ENCODE measurements around the gene LRRTM1. TPM values are rescaled to one million over a fixed set of nuclear protein-coding genes. Genes with fewer than 3 reads are reported as not detected.

Gene LRRTM1
- total RNA-seq, 1 donor from 2014 or later, result 0.98 TPM

DNA sequence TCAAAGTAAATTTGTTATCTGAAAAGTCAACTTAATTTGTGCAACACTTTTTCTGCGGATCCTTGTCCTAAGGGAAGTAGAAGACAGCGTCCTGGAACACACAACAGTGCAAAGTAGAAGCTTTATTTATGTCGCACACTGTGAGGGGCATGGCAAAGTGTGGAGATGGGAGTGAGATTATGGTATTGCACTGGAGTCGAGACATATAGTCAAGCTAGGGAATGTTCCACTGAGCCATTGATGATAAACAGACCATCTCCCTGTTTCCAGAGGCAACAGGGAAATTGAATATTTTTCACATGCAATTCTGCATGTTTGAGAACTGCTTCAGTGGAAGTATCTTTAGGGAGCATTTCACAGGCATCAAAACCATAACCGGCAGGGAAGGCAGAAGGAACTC is 46.2 kb downstream of the LRRTM1 start:
- H3K36me3 ChIP-seq, result no peaks in the 10 kb centered on the region
- H3K9me3 ChIP-seq, result no peaks in the 10 kb centered on the region
- no peak for DNase-seq (ENCODE audit: extremely low spot score in 2 of 2)
- no peaks in the 10 kb centered on the region for H3K4me1 ChIP-seq
- TF ChIP-seq POLR2A (IDR thresholded peaks at IDR 0.05) (no peak), POLR2AphosphoS5 (IDR thresholded peaks at IDR 0.05; ENCODE audit: insufficient read depth in 1 of 2, low read depth in 1 of 2) (no peak)
- TF ChIP-seq, protein P1, sequence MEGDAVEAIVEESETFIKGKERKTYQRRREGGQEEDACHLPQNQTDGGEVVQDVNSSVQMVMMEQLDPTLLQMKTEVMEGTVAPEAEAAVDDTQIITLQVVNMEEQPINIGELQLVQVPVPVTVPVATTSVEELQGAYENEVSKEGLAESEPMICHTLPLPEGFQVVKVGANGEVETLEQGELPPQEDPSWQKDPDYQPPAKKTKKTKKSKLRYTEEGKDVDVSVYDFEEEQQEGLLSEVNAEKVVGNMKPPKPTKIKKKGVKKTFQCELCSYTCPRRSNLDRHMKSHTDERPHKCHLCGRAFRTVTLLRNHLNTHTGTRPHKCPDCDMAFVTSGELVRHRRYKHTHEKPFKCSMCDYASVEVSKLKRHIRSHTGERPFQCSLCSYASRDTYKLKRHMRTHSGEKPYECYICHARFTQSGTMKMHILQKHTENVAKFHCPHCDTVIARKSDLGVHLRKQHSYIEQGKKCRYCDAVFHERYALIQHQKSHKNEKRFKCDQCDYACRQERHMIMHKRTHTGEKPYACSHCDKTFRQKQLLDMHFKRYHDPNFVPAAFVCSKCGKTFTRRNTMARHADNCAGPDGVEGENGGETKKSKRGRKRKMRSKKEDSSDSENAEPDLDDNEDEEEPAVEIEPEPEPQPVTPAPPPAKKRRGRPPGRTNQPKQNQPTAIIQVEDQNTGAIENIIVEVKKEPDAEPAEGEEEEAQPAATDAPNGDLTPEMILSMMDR (IDR thresholded peaks at IDR 0.05), result no peak
- intact Hi-C loops (cut with DNase I), result no loop called here
- no peak overlapping the region for H3K4me3 ChIP-seq
- H3K27ac ChIP-seq, result no peak overlapping the region
- H3K27me3 ChIP-seq, result no peaks in the 10 kb centered on the region

DNA sequence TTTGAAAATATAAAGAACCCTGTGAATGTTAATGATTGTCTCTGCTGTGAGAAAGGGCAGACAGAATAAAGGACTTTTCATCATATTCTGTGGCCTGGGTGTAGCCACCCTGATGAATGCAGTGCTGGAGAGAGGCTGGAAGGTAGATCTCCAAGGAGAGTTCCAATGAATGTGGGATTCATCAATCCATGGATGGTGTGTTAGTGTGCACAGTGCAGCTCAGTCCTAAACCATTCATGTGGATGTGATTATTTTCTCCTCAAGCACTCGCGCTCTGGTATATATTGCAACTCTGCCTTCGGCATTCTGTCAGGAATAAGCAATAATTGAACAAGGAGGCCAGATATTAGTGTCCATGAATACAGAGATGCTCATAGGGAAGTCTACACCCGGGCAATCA is 47.1 kb downstream of the LRRTM1 start:
- no peaks in the 10 kb centered on the region for H3K36me3 ChIP-seq
- H3K9me3 ChIP-seq, result no peaks in the 10 kb centered on the region
- H3K27ac ChIP-seq, result no peak overlapping the region
- intact Hi-C loops (cut with DNase I), result no loop called here
- H3K27me3 ChIP-seq, result no peaks in the 10 kb centered on the region
- H3K4me1 ChIP-seq, result no peaks in the 10 kb centered on the region
- H3K4me3 ChIP-seq, result no peak overlapping the region
- DNase-seq (ENCODE audit: extremely low spot score in 2 of 2), result no peak
- TF ChIP-seq POLR2A (IDR thresholded peaks at IDR 0.05) (no peak), POLR2AphosphoS5 (IDR thresholded peaks at IDR 0.05; ENCODE audit: insufficient read depth in 1 of 2, low read depth in 1 of 2) (no peak)
- TF ChIP-seq, protein P1 (IDR thresholded peaks at IDR 0.05), result no peak

DNA sequence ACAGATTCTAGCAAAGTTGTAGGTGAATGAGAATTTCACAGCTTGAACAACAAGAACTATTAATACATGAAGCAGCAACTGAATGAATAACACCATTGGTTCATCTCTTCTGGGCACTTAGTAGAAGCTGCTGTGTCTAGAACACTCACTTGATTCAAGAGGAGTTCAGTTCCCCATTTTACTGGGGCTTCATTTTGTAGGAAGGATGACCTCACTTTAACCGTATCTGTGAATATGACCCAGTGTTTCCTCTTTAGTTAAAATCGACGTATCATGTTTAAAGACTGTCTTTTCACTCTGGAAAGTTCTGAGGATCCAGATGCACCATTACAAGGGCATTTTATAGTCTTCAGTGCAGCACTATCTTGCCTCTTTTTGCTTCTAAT is 47.8 kb downstream of the LRRTM1 start:
- Histone ChIP-seq H3K9me3 (no peaks in the 10 kb centered on the region), H3K27ac (no peak overlapping the region), H3K4me1 (no peaks in the 10 kb centered on the region), H3K4me3 (no peak overlapping the region), H3K36me3 (no peaks in the 10 kb centered on the region), H3K27me3 (no peaks in the 10 kb centered on the region)
- DNase-seq (ENCODE audit: extremely low spot score in 2 of 2), result no peak
- TF ChIP-seq POLR2AphosphoS5 (IDR thresholded peaks at IDR 0.05; ENCODE audit: insufficient read depth in 1 of 2, low read depth in 1 of 2) (no peak), POLR2A (IDR thresholded peaks at IDR 0.05) (no peak)
- TF ChIP-seq, protein P1 (IDR thresholded peaks at IDR 0.05), result no peak
- intact Hi-C loops (cut with DNase I), result no loop called here

DNA sequence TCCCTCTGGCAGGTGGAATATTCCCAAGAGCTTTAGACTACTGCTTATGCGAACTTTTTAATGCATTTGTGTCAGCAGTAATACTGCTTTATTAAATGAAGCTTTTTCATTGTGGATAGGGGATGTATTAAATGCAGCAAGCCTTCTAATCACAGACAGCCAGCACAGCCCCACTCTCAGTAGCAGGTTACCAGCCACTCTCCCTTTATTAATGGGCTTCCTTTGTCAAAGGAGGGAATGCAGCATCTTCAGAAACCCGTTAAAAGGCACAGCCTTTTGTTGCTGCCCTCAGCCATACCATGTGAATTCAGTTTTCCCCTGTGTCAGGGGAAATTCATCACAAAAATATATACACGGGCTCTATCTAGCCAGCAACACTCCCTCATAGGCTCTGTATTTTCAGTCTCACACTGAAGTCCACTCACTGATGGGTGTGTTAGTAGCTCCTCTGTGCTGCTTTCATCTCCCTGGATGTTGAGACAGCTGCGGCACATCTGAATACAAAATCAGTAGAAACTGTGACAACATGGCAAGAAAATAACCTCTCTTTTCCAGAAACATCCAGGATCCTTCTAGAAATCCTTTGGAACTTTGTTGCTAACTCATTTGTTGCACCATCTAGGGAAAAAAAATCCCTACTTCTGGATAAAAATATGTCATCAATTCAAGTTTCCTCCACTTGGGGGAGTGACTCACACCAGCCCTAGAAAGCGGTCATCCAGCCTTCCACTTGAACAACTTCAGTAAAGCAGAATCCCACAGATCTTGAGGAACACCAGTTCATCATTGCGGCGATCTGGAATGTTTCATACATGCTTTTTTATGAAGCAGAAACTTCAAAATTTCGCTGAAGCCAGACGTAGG is 48.4 kb downstream of the LRRTM1 start:
- H3K4me1 ChIP-seq, result no peaks in the 10 kb centered on the region
- H3K27me3 ChIP-seq, result no peaks in the 10 kb centered on the region
- H3K9me3 ChIP-seq, result no peaks in the 10 kb centered on the region
- no peak overlapping the region for H3K4me3 ChIP-seq
- H3K36me3 ChIP-seq, result no peaks in the 10 kb centered on the region
- no peak overlapping the region for H3K27ac ChIP-seq
- TF ChIP-seq, protein P1 (IDR thresholded peaks at IDR 0.05), result no peak
- TF ChIP-seq POLR2A (IDR thresholded peaks at IDR 0.05) (no peak), POLR2AphosphoS5 (IDR thresholded peaks at IDR 0.05; ENCODE audit: insufficient read depth in 1 of 2, low read depth in 1 of 2) (no peak)
- no peak for DNase-seq (ENCODE audit: extremely low spot score in 2 of 2)
- intact Hi-C loops (cut with DNase I), result no loop called here

DNA sequence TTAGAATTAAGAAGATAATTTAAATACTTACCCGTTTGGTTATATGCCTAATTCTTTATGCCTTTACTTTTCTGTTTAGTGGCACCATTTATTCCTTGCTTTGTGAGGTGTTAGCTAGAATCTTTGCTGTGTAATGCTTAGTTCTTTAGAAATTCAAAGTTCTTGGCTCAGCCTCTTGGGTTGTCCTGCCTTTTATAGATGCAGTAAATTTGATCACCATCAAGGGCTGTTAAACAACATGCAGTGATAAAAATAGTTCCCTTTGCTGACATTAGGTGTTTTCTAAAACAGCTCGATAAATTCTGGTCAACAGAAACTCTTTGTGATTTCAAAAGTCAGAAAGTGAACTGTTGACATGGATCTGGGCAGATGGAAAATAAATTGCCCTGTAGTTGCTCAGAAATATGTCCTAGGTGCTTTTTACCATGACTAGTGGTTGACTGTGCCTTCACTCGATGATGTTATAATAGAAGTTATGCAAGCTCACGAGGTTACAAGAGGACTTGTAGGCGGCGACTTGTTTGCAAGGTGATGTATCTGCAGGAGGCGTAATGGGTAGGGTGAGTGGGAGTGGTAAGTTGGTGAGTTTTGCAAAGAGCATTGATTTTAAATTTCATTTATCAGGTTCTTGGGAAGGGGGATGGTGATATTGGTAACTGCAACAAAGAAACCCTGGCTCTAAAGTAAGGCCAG is 52.1 kb downstream of the LRRTM1 start:
- H3K27ac ChIP-seq, result no peak overlapping the region
- intact Hi-C loops (cut with DNase I), result no loop called here

More for the DNA sequence above, 52.1 kb downstream of the LRRTM1 start:
- H3K9me3 ChIP-seq, result no peaks in the 10 kb centered on the region
- no peaks in the 10 kb centered on the region for H3K27me3 ChIP-seq
- TF ChIP-seq POLR2A (IDR thresholded peaks at IDR 0.05), result no peak
- TF ChIP-seq, protein P1 (IDR thresholded peaks at IDR 0.05), result no peak
- no peak for TF ChIP-seq POLR2AphosphoS5 (IDR thresholded peaks at IDR 0.05; ENCODE audit: insufficient read depth in 1 of 2, low read depth in 1 of 2)
- H3K4me3 ChIP-seq, result no peak overlapping the region
- H3K4me1 ChIP-seq, result no peaks in the 10 kb centered on the region
- DNase-seq (ENCODE audit: extremely low spot score in 2 of 2), result no peak
- no peaks in the 10 kb centered on the region for H3K36me3 ChIP-seq

Measured in vagina (tissue), 2 donors.